ENCODE data around the gene EME1. TPM values are rescaled to one million over a fixed set of nuclear protein-coding genes. Genes with fewer than 3 reads are reported as not detected.
A peak's percentile ranks its signal among the peaks of the same experiment; 100 is the strongest.

The EME1 gene
- total RNA-seq, 1 experiment from 2014 or later: 31.9 TPM

- Histone ChIP-seq H3K27me3 (replicated peaks; ENCODE audit: insufficient read depth, low read depth, low read length, poor library complexity) (no peaks in the 10 kb centered on the region), H3K9me3 (ENCODE audit: low read depth, low read length, poor library complexity, severe bottlenecking) (no peaks in the 10 kb centered on the region), H3K4me1 (ENCODE audit: insufficient read depth, low read length, poor library complexity, severe bottlenecking) (peaks cover 5% of the 10 kb centered on the region), H3K4me3 (ENCODE audit: low read depth, low read length, poor library complexity, severe bottlenecking) (peak overlapping the region; percentile 77), H3K36me3 (ENCODE audit: insufficient read depth, low read length, poor library complexity, severe bottlenecking) (peaks cover 51% of the 10 kb centered on the region), H3K27ac (ENCODE audit: low read depth, low read length, poor library complexity, severe bottlenecking) (no peak overlapping the region)
- no peak for TF ChIP-seq EZH2 (IDR thresholded peaks at IDR 0.05; ENCODE audit: borderline replicate concordance, low read depth, low read length, poor library complexity, severe bottlenecking)
- no peak for TF ChIP-seq CTCF (conservative IDR thresholded peaks at IDR 0.05; ENCODE audit: low read depth, low read length)
- intact Hi-C loops (cut with micrococcal nuclease; ENCODE audit: unreplicated experiment): loop anchor here (10.0 kb wide), 1 partner anchor 103 kb away; the partner anchor contains the start of gene RSAD1
- CTCF ChIA-PET: no interaction called here
- no TSS peak for BruUV-seq (replicated peaks)
- POLR2A ChIA-PET (ENCODE audit: low non-redundant PET): no interaction called here
- no peak for DNase-seq (ENCODE audit: low spot score)
Observed at GRCh38 chr17:50371526-50371925, 1.5 kb upstream of the EME1 start.

- DNase-seq (ENCODE audit: low spot score): no peak
- intact Hi-C loops (cut with micrococcal nuclease; ENCODE audit: unreplicated experiment): loop anchor here (10.0 kb wide), 1 partner anchor 103 kb away; the partner anchor contains the start of gene RSAD1
- ChIA-PET CTCF (no interaction called here), POLR2A (ENCODE audit: low non-redundant PET) (no interaction called here)
- TF ChIP-seq CTCF (conservative IDR thresholded peaks at IDR 0.05; ENCODE audit: low read depth, low read length) (no peak), EZH2 (IDR thresholded peaks at IDR 0.05; ENCODE audit: borderline replicate concordance, low read depth, low read length, poor library complexity, severe bottlenecking) (no peak)
- no TSS peak for BruUV-seq (replicated peaks)
- H3K9me3 ChIP-seq (ENCODE audit: low read depth, low read length, poor library complexity, severe bottlenecking): no peaks in the 10 kb centered on the region
- peaks cover 5% of the 10 kb centered on the region for H3K4me1 ChIP-seq (ENCODE audit: insufficient read depth, low read length, poor library complexity, severe bottlenecking)
- H3K36me3 ChIP-seq (ENCODE audit: insufficient read depth, low read length, poor library complexity, severe bottlenecking): peaks cover 46% of the 10 kb centered on the region
- H3K27me3 ChIP-seq (replicated peaks; ENCODE audit: insufficient read depth, low read depth, low read length, poor library complexity): no peaks in the 10 kb centered on the region
- peak overlapping the region; percentile 96 for H3K27ac ChIP-seq (ENCODE audit: low read depth, low read length, poor library complexity, severe bottlenecking)
- H3K4me3 ChIP-seq (ENCODE audit: low read depth, low read length, poor library complexity, severe bottlenecking): peak overlapping the region; percentile 77
Observed at GRCh38 chr17:50372222-50372757, 739 bp upstream of the EME1 start.

- no peaks in the 10 kb centered on the region for H3K9me3 ChIP-seq (ENCODE audit: low read depth, low read length, poor library complexity, severe bottlenecking)
- peaks cover 33% of the 10 kb centered on the region for H3K36me3 ChIP-seq (ENCODE audit: insufficient read depth, low read length, poor library complexity, severe bottlenecking)
- ChIA-PET POLR2A (ENCODE audit: low non-redundant PET) (no interaction called here), CTCF (interaction anchor here (0.8 to 1.0 kb wide), 2 partner anchors 12 to 24 kb away, joined by 3 to 4 read pairs; partner anchors contain the start of gene LRRC59)
- H3K27me3 ChIP-seq (replicated peaks; ENCODE audit: insufficient read depth, low read depth, low read length, poor library complexity): no peaks in the 10 kb centered on the region
- peak overlapping the region; percentile 77 for H3K4me3 ChIP-seq (ENCODE audit: low read depth, low read length, poor library complexity, severe bottlenecking)
- no peak for TF ChIP-seq EZH2 (IDR thresholded peaks at IDR 0.05; ENCODE audit: borderline replicate concordance, low read depth, low read length, poor library complexity, severe bottlenecking)
- TF ChIP-seq CTCF (conservative IDR thresholded peaks at IDR 0.05; ENCODE audit: low read depth, low read length): no peak
- BruUV-seq (replicated peaks): TSS peak; percentile 62
- H3K27ac ChIP-seq (ENCODE audit: low read depth, low read length, poor library complexity, severe bottlenecking): peak overlapping the region; percentile 96
- H3K4me1 ChIP-seq (ENCODE audit: insufficient read depth, low read length, poor library complexity, severe bottlenecking): peaks cover 5% of the 10 kb centered on the region
- no peak for DNase-seq (ENCODE audit: low spot score)
- intact Hi-C loops (cut with micrococcal nuclease; ENCODE audit: unreplicated experiment): loop anchor here (10.0 kb wide), 1 partner anchor 101 kb away; the partner anchor contains the start of gene RSAD1
Observed at GRCh38 chr17:50373705-50374104, 676 bp downstream of the EME1 start.

Measured in A673 (cell line).